HEK293 (cell line): ENCODE measurements around the gene PKP4.

Experiments
- CTCF ChIA-PET: fragments of 350-600 bp; formaldehyde crosslinking; extraction: SDS; loops from one replicate; lab custom pipeline; 2021; ENCODE audit warnings: antibody characterized with exemption; lab: Yijun Ruan, JAX
- POLR2A ChIA-PET: fragments of 300-600 bp; formaldehyde crosslinking; extraction: SDS; loops from one replicate; lab custom pipeline; 2020; ENCODE audit warnings: antibody characterized with exemption, inconsistent platforms; lab: Yijun Ruan, JAX
- H3K27ac ChIP-seq: fragments of 200-500 bp; sonication (Bioruptor generic); 2 replicates; pipeline ENCODE4 v1.5.1; 2014; ENCODE audit warnings: low read depth, low read length, control low read depth, inconsistent platforms; ENCODE audit errors: extremely low read depth
- H3K36me3 ChIP-seq, 2 experiments: fragments of 200-500 bp in 1 of 2; sonication (Bioruptor generic) in 1 of 2; 1 replicate in 1 of 2; 2 replicates in 1 of 2; pipeline ENCODE4 v1.5.1; 2014 to 2017; ENCODE audit warnings: inconsistent platforms in 2 of 2, low read length in 2 of 2; ENCODE audit not compliant: control insufficient read depth in 2 of 2, insufficient read depth in 1 of 2
- H3K4me1 ChIP-seq: fragments of 200-500 bp; sonication (Bioruptor generic); 2 replicates; pipeline ENCODE4 v1.5.1; 2014; ENCODE audit warnings: mild to moderate bottlenecking, low read length, inconsistent platforms; ENCODE audit not compliant: control insufficient read depth, insufficient read depth
- H3K4me3 ChIP-seq: 2 replicates; pipeline ENCODE4 v1.5.1; 2011; ENCODE audit warnings: low read depth, mild to moderate bottlenecking, control low read depth, low read length, moderate library complexity
- H3K9me3 ChIP-seq: fragments of 200-500 bp; sonication (Bioruptor generic); 2 replicates; pipeline ENCODE4 v1.5.1; 2014; ENCODE audit warnings: low read depth, low read length, inconsistent platforms; ENCODE audit not compliant: control insufficient read depth, insufficient read depth
- FEZF1 ChIP-seq: fragments of 450-650 bp; formaldehyde crosslinking; IDR thresholded peaks from 2 replicates; pipeline ENCODE4 v1.5.1; 2016; ENCODE audit warnings: missing biosample characterization, missing genetic modification characterization
- GLI4 ChIP-seq: fragments of 450-650 bp; formaldehyde crosslinking; IDR thresholded peaks from 2 replicates; pipeline ENCODE4 v1.5.1; 2016; ENCODE audit warnings: missing biosample characterization, missing genetic modification characterization
- GLIS2 ChIP-seq: fragments of 450-650 bp; formaldehyde crosslinking; IDR thresholded peaks from 2 replicates; pipeline ENCODE4 v1.5.1; 2016; ENCODE audit warnings: missing biosample characterization, missing genetic modification characterization
- HOXC10 ChIP-seq: sonication (generic); formaldehyde crosslinking; IDR thresholded peaks from 2 replicates; pipeline ENCODE4 v1.8.1; 2023; ENCODE audit warnings: mild to moderate bottlenecking, missing genetic modification reagents
- IKZF3 ChIP-seq: fragments of 450-650 bp; IDR thresholded peaks from 2 replicates; pipeline ENCODE4 v1.5.0; 2018; ENCODE audit warnings: missing biosample characterization, mild to moderate bottlenecking, missing genetic modification characterization, moderate library complexity
- KLF7 ChIP-seq: fragments of 450-650 bp; formaldehyde crosslinking; IDR thresholded peaks from 2 replicates; pipeline ENCODE4 v1.5.1; 2016; ENCODE audit warnings: missing biosample characterization, missing genetic modification characterization, borderline replicate concordance
- SCRT1 ChIP-seq: fragments of 450-650 bp; formaldehyde crosslinking; IDR thresholded peaks from 2 replicates; pipeline ENCODE4 v1.5.1; 2016; ENCODE audit warnings: missing biosample characterization, missing genetic modification characterization, borderline replicate concordance
- SP3 ChIP-seq: fragments of 450-650 bp; formaldehyde crosslinking; IDR thresholded peaks from 2 replicates; pipeline ENCODE4 v1.5.1; 2016; ENCODE audit warnings: missing biosample characterization, missing genetic modification characterization
- TCF7L2 ChIP-seq: IDR thresholded peaks from 2 replicates; pipeline ENCODE4 v1.6.1; 2011; ENCODE audit warnings: low read depth, mild to moderate bottlenecking, inconsistent platforms, low read length, moderate library complexity, borderline replicate concordance
- ZBTB10 ChIP-seq: fragments of 450-650 bp; formaldehyde crosslinking; IDR thresholded peaks from 2 replicates; pipeline ENCODE4 v1.5.1; 2016; ENCODE audit warnings: missing biosample characterization, missing genetic modification characterization
- ZNF10 ChIP-seq: fragments of 450-650 bp; formaldehyde crosslinking; IDR thresholded peaks from 2 replicates; pipeline ENCODE4 v1.5.1; 2017; ENCODE audit warnings: missing biosample characterization, missing genetic modification characterization
- ZNF112 ChIP-seq: fragments of 450-650 bp; formaldehyde crosslinking; IDR thresholded peaks from 2 replicates; pipeline ENCODE4 v1.5.0; 2017; ENCODE audit warnings: missing biosample characterization, missing genetic modification characterization
- ZNF132 ChIP-seq: fragments of 450-650 bp; formaldehyde crosslinking; IDR thresholded peaks from 2 replicates; pipeline ENCODE4 v1.5.1; 2017; ENCODE audit warnings: missing biosample characterization, missing genetic modification characterization, borderline replicate concordance
- ZNF148 ChIP-seq: fragments of 450-650 bp; formaldehyde crosslinking; IDR thresholded peaks from 2 replicates; pipeline ENCODE4 v1.5.0; 2017; ENCODE audit warnings: missing biosample characterization, missing genetic modification characterization, borderline replicate concordance
- ZNF2 ChIP-seq: fragments of 450-650 bp; formaldehyde crosslinking; IDR thresholded peaks from 2 replicates; pipeline ENCODE4 v1.5.1; 2016; ENCODE audit warnings: missing biosample characterization, missing genetic modification characterization
- ZNF239 ChIP-seq: fragments of 450-650 bp; formaldehyde crosslinking; IDR thresholded peaks from 2 replicates; pipeline ENCODE4 v1.5.1; 2016; ENCODE audit warnings: missing biosample characterization, missing genetic modification characterization
- ZNF24 ChIP-seq: fragments of 450-650 bp; formaldehyde crosslinking; IDR thresholded peaks from 2 replicates; pipeline ENCODE4 v1.5.1; 2016; ENCODE audit warnings: missing biosample characterization, missing genetic modification characterization
- ZNF335 ChIP-seq: fragments of 450-650 bp; formaldehyde crosslinking; conservative IDR thresholded peaks from 2 replicates; pipeline ENCODE4 v1.5.1; 2016; ENCODE audit warnings: missing biosample characterization, missing genetic modification characterization
- ZNF354C ChIP-seq: fragments of 450-650 bp; formaldehyde crosslinking; IDR thresholded peaks from 2 replicates; pipeline ENCODE4 v1.5.1; 2016; ENCODE audit warnings: missing biosample characterization, missing genetic modification characterization, low read depth, borderline replicate concordance
- ZNF362 ChIP-seq: fragments of 450-650 bp; formaldehyde crosslinking; IDR thresholded peaks from 2 replicates; pipeline ENCODE4 v1.5.1; 2016; ENCODE audit warnings: missing biosample characterization, missing genetic modification characterization
- ZNF473 ChIP-seq: fragments of 450-650 bp; formaldehyde crosslinking; IDR thresholded peaks from 2 replicates; pipeline ENCODE4 v1.5.1; 2017; ENCODE audit warnings: missing biosample characterization, missing genetic modification characterization
- ZNF488 ChIP-seq: fragments of 450-650 bp; formaldehyde crosslinking; IDR thresholded peaks from 2 replicates; pipeline ENCODE4 v1.5.1; 2016; ENCODE audit warnings: missing biosample characterization, missing genetic modification characterization
- ZNF555 ChIP-seq: fragments of 450-650 bp; formaldehyde crosslinking; conservative IDR thresholded peaks from 2 replicates; pipeline ENCODE4 v1.5.1; 2017; ENCODE audit warnings: missing biosample characterization, mild to moderate bottlenecking, missing genetic modification characterization, inconsistent platforms
- ZNF561 ChIP-seq: fragments of 450-650 bp; IDR thresholded peaks from 2 replicates; pipeline ENCODE4 v1.5.1; 2018; ENCODE audit warnings: missing biosample characterization, missing genetic modification characterization, borderline replicate concordance
- ZNF600 ChIP-seq: fragments of 450-650 bp; formaldehyde crosslinking; IDR thresholded peaks from 2 replicates; pipeline ENCODE4 v1.5.1; 2016; ENCODE audit warnings: missing biosample characterization, missing genetic modification characterization
- ZNF624 ChIP-seq: fragments of 450-650 bp; formaldehyde crosslinking; IDR thresholded peaks from 2 replicates; pipeline ENCODE4 v1.5.1; 2017; ENCODE audit warnings: missing biosample characterization, missing genetic modification characterization

The PKP4 gene

GRCh38 chr2:158569284-158569683, 112.5 kb downstream of the PKP4 start:
- no peak overlapping the region for H3K4me3 ChIP-seq
- no peak overlapping the region for H3K27ac ChIP-seq
- CTCF ChIA-PET = interaction anchor here (0.6 kb wide), 2 partner anchors 10 to 457 kb away, joined by 3 to 4 read pairs; no protein-coding TSS in a partner anchor
- H3K4me1 ChIP-seq = no peaks in the 10 kb centered on the region
- POLR2A ChIA-PET = no interaction called here
- TF ChIP-seq ZNF2 (tag by site-specific recombination) (no peak), ZNF132 (tag by site-specific recombination) (no peak), HOXC10 (no peak), ZNF561 (tag by site-specific recombination) (no peak), FEZF1 (tag by site-specific recombination) (no peak), ZNF10 (tag by site-specific recombination) (no peak), ZNF555 (tag by site-specific recombination) (no peak), ZNF624 (no peak), ZNF148 (tag by site-specific recombination) (no peak), ZNF354C (tag by site-specific recombination) (no peak), ZNF112 (tag by site-specific recombination) (no peak), ZBTB10 (tag by site-specific recombination) (no peak), ZNF488 (tag by site-specific recombination) (no peak), SCRT1 (no peak)
- H3K36me3 ChIP-seq = no peaks in the 10 kb centered on the region
- no peaks in the 10 kb centered on the region for H3K9me3 ChIP-seq

GRCh38 chr2:158570869-158571268, 114.1 kb downstream of the PKP4 start:
- Histone ChIP-seq H3K9me3 (no peaks in the 10 kb centered on the region), H3K4me3 (no peak overlapping the region), H3K4me1 (no peaks in the 10 kb centered on the region), H3K36me3 (no peaks in the 10 kb centered on the region), H3K27ac (no peak overlapping the region)
- TF ChIP-seq IKZF3 (tag by site-specific recombination) (no peak), ZNF335 (tag by site-specific recombination) (no peak)
- CTCF ChIA-PET = no interaction called here
- POLR2A ChIA-PET = no interaction called here

- POLR2A ChIA-PET = no interaction called here
- CTCF ChIA-PET = interaction anchor here (1.0 to 1.1 kb wide), 3 partner anchors 10 to 394 kb away, joined by 3 read pairs; no protein-coding TSS in a partner anchor
- peaks cover 0 to 2% of the 10 kb centered on the region in 2 experiments; a peak in 1 of 3 replicates for H3K36me3 ChIP-seq
- no peak overlapping the region for H3K27ac ChIP-seq
- no peaks in the 10 kb centered on the region for H3K4me1 ChIP-seq
- TF ChIP-seq ZNF362 (tag by site-specific recombination) = no peak
- TF ChIP-seq ZNF473 (tag by site-specific recombination) = no peak
- TF ChIP-seq ZNF239 (tag by site-specific recombination) = no peak
- TF ChIP-seq SP3 = no peak
- no peak for TF ChIP-seq GLI4
- TF ChIP-seq TCF7L2 = no peak
- TF ChIP-seq ZNF600 (tag by site-specific recombination) = no peak
- TF ChIP-seq GLIS2 (tag by site-specific recombination) = no peak
- TF ChIP-seq KLF7 = no peak
- TF ChIP-seq ZNF24 (tag by site-specific recombination) = no peak
- no peak for TF ChIP-seq ZNF2 (tag by site-specific recombination)
- H3K4me3 ChIP-seq = no peak overlapping the region
- no peaks in the 10 kb centered on the region for H3K9me3 ChIP-seq
These were observed 117.0 kb downstream of the PKP4 start for GRCh38 chr2:158573739-158574138.
